Testis (tissue), 3 donors: ENCODE results near the gene GPRASP1. TPM values are rescaled to one million over a fixed set of nuclear protein-coding genes. Genes with fewer than 3 reads are reported as not detected.
A peak's percentile ranks its signal among the peaks of the same experiment; 100 is the strongest.
"Not testable (repeated sequence)": the region's sequence is repeated elsewhere in the genome, so short reads cannot be mapped to it uniquely, and the experiment has no call there.

Experiments used
- DNase-seq: peaks from one replicate; pipeline ENCODE4 v3.0.0-alpha.2; 2019
- H3K27ac ChIP-seq, 2 donors: fragments of 200-600 bp; sonication (generic); one replicate each; pipeline ENCODE4 v1.5.1; 2019
- H3K27me3 ChIP-seq: fragments of 200-600 bp; sonication (generic); one replicate; pipeline ENCODE4 v1.5.1; 2019
- H3K36me3 ChIP-seq: fragments of 200-600 bp; sonication (generic); one replicate; pipeline ENCODE4 v1.5.1; 2017; ENCODE audit warnings: low read depth; ENCODE audit errors: missing control alignments
- H3K4me1 ChIP-seq: fragments of 200-600 bp; sonication (generic); one replicate; pipeline ENCODE4 v1.5.1; 2019
- H3K4me3 ChIP-seq, 2 donors: fragments of 200-600 bp; sonication (generic); one replicate each; pipeline ENCODE4 v1.5.1; 2017 to 2019
- H3K9me3 ChIP-seq: fragments of 200-600 bp; sonication (generic); one replicate; pipeline ENCODE4 v1.5.1; 2017
- POLR2A ChIP-seq: fragments of 450-650 bp; IDR thresholded peaks from one replicate; pipeline ENCODE4 v1.6.1; 2017; ENCODE audit warnings: antibody characterized with exemption, mild to moderate bottlenecking, moderate library complexity
- WGBS, 2 donors: methylation state at CpG; one replicate each; pipeline ENCODE4 v1.1.5; 2018; 5-methylcytosine and 5-hydroxymethylcytosine counted together
- intact Hi-C: fragments of 100-400 bp; cut with DNase I; formaldehyde crosslinking; loops from one replicate; pipeline ENCODE4 v1.15.1; 2023; ENCODE audit warnings: low total_unique reads
- polyA plus RNA-seq: library from polyadenylated mRNA; stranded (reverse); fragments of 350-450 nt; fragmentation: Illumina TruSeq; extraction: RNeasy Lipid Tissue Mini Kit (QIAGEN cat#74804); gene quantifications from one replicate; pipeline ENCODE4 v1.2.3, GENCODE V29; 2014; ENCODE audit warnings: low read depth, low replicate concordance; ENCODE audit not compliant: insufficient read depth
- total RNA-seq, 2 donors: library from RNA; depleted of rRNA; stranded (reverse); fragments of >200 nt; gene quantifications; one replicate each; pipeline ENCODE4 v1.2.3, GENCODE V29; 2016
- TF ChIP-seq, protein P1 (sequence below), 3 experiments: fragments of 450-650 bp in 2 of 3; fragments of 200-600 bp in 1 of 3; sonication (generic) in 1 of 3; IDR thresholded peaks; one replicate each; pipeline ENCODE4 v1.5.1; 2016 to 2019; ENCODE audit warnings: antibody characterized with exemption in 3 of 3, mild to moderate bottlenecking in 2 of 3, moderate library complexity in 1 of 3

The GPRASP1 gene
- total and polyA plus RNA-seq, 3 donors from 2014 or later, result 7.5 to 16.1 (median 9.7) TPM

DNA sequence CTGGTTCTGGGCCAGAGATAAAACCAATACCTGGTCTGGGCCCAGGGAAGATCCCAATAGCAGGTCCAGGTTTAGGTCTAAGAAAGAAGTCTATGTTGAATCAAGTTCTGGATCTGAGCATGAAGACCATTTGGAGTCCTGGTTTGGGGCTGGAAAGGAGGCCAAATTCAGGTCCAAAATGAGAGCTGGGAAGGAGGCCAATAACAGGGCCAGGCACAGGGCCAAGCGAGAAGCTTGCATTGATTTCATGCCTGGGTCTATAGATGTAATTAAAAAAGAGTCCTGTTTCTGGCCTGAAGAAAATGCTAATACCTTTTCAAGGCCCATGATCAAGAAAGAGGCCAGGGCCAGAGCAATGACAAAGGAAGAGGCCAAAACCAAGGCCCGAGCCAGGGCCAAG is 3.4 kb downstream of the GPRASP1 start:
- WGBS, 2 donors, result 61 to 75% methylated on average over 2 of the region's 2 CpGs
- intact Hi-C loops, result no loop called here
- DNase-seq, result no peak

DNA sequence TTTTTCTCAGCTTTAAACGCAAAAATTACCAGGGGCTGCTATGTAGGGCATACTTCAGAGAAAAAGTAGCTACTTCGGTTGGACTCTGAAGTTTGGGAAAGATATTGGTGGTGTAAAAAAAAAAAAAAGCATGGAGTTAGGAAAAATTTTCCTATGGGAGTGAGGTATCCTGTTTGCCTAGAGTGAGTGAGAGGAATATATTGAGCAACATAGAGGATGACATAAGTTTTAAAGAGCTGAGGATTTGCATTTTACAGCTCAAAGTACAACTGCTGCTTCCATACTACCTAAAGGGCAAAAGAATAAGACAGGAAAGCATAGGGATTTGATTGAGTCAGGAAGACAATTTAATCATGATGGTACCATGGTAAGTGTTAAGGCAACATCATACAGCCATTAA is 7.3 kb downstream of the GPRASP1 start:
- DNase-seq, result no peak
- WGBS, 2 donors, result 67 to 69% methylated on average over 2 of the region's 2 CpGs
- H3K36me3 ChIP-seq, result no peaks in the 10 kb centered on the region
- intact Hi-C loops, result no loop called here
- TF ChIP-seq, protein P1, sequence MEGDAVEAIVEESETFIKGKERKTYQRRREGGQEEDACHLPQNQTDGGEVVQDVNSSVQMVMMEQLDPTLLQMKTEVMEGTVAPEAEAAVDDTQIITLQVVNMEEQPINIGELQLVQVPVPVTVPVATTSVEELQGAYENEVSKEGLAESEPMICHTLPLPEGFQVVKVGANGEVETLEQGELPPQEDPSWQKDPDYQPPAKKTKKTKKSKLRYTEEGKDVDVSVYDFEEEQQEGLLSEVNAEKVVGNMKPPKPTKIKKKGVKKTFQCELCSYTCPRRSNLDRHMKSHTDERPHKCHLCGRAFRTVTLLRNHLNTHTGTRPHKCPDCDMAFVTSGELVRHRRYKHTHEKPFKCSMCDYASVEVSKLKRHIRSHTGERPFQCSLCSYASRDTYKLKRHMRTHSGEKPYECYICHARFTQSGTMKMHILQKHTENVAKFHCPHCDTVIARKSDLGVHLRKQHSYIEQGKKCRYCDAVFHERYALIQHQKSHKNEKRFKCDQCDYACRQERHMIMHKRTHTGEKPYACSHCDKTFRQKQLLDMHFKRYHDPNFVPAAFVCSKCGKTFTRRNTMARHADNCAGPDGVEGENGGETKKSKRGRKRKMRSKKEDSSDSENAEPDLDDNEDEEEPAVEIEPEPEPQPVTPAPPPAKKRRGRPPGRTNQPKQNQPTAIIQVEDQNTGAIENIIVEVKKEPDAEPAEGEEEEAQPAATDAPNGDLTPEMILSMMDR (IDR thresholded peaks at IDR 0.05), result no peak
- no peak for TF ChIP-seq POLR2A
- no peak overlapping the region for H3K27ac ChIP-seq
- no peak overlapping the region for H3K4me3 ChIP-seq
- no peaks in the 10 kb centered on the region for H3K27me3 ChIP-seq
- H3K4me1 ChIP-seq, result no peaks in the 10 kb centered on the region
- no peaks in the 10 kb centered on the region for H3K9me3 ChIP-seq

More for the DNA sequence above, 3.4 kb downstream of the GPRASP1 start:
- Histone ChIP-seq H3K27ac (no peak overlapping the region), H3K9me3 (no peaks in the 10 kb centered on the region), H3K4me3 (no peak overlapping the region), H3K4me1 (no peaks in the 10 kb centered on the region), H3K27me3 (no peaks in the 10 kb centered on the region), H3K36me3 (no peaks in the 10 kb centered on the region)
- no peak for TF ChIP-seq POLR2A
- TF ChIP-seq, protein P1 (IDR thresholded peaks at IDR 0.05), result no peak

DNA sequence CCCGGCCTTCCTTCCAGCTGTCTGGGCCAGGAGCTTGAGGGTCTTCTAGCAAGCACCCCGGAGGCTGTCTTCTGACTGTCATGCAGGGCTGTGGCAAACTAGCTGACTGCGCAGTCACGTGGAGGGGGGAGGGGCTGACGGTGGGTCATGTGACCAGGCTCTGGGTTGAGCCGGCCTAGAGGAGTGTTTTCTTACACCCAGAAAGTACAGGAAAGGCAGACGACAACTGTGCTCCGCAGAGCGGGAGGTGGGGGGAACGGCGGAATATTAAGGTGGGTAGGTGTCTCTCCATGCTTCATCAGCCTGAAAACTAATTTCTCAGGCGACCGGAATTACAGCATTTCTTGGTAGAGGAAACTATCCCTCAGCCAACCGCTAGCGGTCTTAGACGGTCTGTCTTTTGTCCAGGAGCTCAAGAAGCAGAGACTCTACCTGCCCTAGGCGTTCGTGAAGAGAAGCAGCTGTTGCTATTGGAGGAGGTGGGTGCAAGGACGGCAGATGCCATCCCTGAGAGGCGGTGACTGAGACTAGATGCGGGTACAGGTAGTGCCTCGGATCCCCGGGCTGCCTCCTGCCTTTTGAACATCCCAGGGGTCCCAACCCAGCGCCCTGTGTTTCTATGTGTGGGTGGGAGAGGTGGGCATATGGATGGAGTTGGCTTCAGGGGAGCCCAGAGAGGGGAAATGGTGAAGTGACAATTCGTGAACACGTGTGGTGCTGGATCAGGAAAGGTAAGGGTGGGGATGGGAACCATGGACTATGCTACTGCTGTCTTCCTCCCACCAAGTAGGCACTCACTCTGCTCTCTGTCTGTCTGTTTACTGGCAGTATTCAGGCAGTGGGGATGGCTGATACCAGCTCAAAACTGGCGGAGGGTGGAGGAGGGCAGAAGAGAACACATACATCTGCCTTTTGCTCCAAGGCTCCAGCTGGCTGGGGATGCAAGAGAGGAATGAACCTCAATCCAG is 8.8 kb downstream of the GPRASP1 start:
- no peak for TF ChIP-seq POLR2A
- TF ChIP-seq, protein P1 (IDR thresholded peaks at IDR 0.05), result peak in 1 of 3 experiments; percentile 32

DNA sequence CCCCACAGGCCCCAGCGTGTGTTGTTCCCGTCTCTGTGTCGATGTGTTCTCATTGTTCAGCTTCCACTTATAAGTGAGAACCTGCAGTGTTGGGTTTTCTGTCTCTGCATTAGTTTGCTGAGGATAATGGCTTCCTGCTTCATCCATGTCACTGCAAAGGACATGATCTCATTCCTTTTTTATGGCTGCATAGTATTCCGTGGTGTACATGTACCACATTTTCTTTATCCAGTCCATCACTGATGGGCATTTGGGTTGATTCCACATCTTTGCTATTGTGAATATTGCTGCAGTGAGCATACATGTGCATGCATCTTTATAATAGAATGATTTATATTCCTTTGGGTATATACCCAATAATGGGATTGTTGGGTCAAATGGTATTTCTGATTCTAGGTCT is 12.5 kb downstream of the GPRASP1 start:
- 95 to 100% methylated on average over 1 to 4 of the region's 4 CpGs for WGBS, 2 donors
- H3K27me3 ChIP-seq, H3K27ac ChIP-seq, H3K36me3 ChIP-seq, H3K9me3 ChIP-seq, DNase-seq, intact Hi-C loops, H3K4me1 ChIP-seq, H3K4me3 ChIP-seq: not testable (repeated sequence)

More for the DNA sequence above, 8.8 kb downstream of the GPRASP1 start:
- Histone ChIP-seq H3K4me1 (no peaks in the 10 kb centered on the region), H3K27me3 (no peaks in the 10 kb centered on the region), H3K27ac (peak overlapping the region in 1 of 2 donors; percentile 24), H3K36me3 (no peaks in the 10 kb centered on the region), H3K9me3 (no peaks in the 10 kb centered on the region), H3K4me3 (peak overlapping the region; percentile 22 to 51)
- whole genome bisulfite sequencing, 2 donors, result 8 to 63% methylated on average over 1 to 25 of the region's 27 CpGs
- intact Hi-C loops, result no loop called here
- DNase-seq, result peak; percentile 92

DNA sequence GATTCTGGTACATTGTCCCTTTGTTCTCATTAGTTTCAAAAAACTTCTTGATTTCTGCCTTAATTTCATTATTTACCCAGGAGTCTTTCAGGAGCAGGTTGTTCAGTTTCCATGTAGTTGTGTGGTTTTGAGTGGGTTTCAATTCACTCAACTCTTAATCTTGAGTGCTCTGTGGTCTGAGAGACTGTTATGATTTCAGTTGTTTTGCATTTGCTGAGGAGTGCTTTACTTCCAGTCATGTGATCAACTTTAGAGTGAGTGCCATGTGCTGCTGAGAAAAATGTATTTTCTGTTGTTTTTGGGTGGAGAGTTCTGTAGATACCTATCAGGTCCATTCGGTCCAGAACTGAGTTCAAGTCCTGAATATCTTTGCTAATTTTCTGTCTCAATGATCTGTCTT is 15.8 kb downstream of the GPRASP1 start:
- H3K27ac ChIP-seq, H3K4me3 ChIP-seq, intact Hi-C loops, H3K27me3 ChIP-seq, H3K36me3 ChIP-seq, H3K9me3 ChIP-seq, DNase-seq, H3K4me1 ChIP-seq: not testable (repeated sequence)
- 91 to 100% methylated on average over 1 of the region's 1 CpG for WGBS, 2 donors
